NCI-H774 (cell line): ENCODE data around the gene SMAD3.

Experiments used
- DNase-seq: peaks from one replicate; lab custom pipeline; 2025; lab: John Stamatoyannopoulos, UW

The SMAD3 gene

GRCh38 chr15:67036775-67037555 lies 28.4 kb upstream of the SMAD3 start:
- DNase-seq: no peak

- no peak for DNase-seq
These were observed 27.7 kb upstream of the SMAD3 start for GRCh38 chr15:67037694-67038093.

DNA sequence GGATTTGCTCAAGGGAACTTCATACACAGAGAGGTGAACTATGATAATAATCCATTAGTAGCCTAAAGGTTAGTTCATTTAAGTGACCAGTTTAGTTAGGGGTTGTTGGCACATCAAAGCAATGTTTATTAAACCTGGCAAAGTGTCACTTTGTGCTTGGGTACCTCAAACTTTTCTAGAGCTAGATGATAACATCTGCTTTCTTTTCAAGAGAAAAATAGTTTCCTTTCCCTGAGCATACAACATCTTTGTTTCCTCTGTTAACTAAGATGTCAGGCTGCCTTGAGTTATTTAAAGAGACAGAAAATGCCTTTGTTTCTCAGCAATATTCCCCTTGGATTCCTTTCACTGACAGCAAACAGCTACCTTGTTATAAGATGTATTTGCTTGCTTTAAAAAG lies 26.7 kb upstream of the SMAD3 start:
- no peak for DNase-seq

- DNase-seq: no peak
These were observed 25.9 kb upstream of the SMAD3 start for GRCh38 chr15:67039384-67040075.

GRCh38 chr15:67040277-67040676 lies 25.1 kb upstream of the SMAD3 start:
- no peak for DNase-seq

GRCh38 chr15:67042551-67043142 lies 22.8 kb upstream of the SMAD3 start:
- DNase-seq: no peak

DNA sequence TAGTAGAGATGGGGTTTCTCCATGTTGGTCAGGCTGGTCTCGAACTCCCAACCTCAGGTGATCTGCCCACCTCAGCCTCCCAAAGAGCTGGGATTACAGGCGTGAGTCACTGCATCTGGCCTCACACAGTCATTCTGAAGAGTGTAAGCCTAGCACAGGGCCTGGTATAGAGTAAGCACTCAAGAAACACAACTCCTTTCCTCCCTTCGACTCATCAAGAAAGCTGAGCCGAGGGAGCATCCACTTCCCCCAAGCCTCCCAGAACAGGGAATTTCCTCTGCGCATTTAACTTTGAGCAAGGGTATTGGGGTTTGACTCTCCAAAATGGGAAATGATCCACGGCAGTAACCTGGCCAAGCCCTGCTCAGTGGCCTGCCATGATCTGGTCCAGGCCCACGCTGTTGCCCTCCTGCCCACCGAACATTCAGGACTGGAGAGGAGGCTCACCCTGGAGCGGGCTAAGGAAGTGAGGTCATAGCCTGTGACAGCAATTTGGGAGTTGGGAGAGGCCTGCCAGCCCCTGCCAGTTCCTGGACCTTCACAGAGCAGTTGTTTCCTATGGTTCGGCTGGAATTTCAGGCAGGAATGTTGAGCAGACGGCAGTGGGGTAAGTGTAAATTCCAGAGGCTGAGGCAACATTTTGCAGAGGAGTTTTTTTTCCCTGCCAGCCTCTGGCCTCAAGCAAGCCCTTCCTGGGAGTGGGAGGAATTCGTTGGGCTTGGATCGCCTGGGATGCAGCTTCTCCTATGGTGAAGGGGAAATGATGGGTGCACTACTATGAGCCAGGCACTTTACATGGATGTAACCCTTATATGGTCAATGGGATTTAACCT lies 21.2 kb upstream of the SMAD3 start:
- DNase-seq: no peak

DNA sequence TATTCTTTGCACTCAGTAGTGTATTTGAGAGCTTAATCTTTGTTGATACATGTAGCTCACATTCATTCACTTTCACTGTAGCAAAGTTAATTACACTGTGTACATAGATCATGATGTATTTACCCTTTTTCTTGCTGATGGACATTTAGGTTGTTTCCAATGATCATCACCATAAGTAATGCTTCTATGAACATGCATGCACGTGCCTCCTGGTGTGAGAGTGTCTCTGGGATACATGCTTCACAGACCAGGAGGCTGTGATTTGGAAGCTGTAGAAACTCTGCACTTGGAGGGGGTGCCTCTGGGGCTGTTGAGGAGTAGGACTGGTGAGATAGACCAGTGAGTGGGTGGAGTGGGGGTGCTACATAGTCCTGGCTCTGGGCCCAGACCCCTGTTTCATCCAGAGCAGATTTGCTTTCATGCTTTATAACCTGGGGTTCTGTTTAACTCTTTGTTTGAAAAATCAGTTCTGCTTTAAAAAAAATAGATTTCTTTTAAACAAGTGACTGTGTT lies 18.2 kb upstream of the SMAD3 start:
- DNase-seq: peak; percentile 34

- DNase-seq: no peak
These were observed 16.8 kb upstream of the SMAD3 start for GRCh38 chr15:67048281-67049279.

DNA sequence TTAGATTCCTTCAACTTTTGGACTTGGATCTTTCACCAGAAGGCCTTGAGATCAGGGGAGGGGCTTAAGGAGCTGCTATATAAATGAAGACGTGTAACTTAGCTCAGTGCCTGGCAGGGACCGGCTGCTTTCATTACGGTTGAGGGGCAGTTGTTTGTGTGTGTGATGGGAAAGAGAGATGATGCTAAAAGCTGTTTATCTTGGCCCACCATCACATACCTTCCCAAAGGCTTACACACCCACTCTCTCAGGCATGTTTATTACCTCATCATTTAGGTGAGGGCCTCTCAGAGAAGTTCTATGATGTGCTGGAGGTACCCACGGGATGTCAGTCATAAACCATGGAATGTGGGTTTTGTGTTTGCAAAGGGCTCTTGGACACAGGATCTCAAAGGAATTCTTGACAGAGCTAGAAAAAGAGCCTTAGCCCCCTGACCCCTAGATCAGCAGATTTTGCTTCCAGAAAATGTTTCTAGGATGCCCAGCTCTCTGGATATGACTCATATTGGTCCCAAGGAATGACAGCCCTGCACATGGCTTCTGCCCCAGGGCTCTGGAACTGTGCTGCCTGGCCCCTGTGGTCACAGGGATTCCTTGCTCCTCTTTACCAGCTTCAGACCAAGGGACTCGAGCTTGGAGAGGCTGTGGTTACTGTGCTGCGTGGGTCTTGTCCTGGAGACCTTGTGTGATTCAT lies 15.9 kb upstream of the SMAD3 start:
- DNase-seq: no peak

DNA sequence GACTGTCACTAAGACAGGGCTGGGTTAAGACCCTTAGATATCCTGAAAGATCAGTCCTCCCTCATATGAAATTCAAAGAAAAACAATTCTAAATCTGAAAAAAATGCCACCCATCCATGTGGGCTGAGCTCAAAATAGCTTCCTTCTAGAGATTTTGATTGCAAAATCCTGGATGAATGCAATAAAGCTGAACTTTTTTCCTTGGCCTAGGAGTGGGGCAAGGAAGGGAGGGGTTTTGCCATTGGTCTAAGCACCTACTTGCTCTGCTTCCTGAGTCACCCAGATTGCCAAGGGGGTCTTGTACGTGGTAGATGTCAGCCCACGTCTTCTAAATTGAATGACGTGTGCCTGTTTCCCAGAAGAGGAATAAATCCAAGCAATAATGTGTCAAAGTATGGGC lies 15.3 kb upstream of the SMAD3 start:
- no peak for DNase-seq

DNA sequence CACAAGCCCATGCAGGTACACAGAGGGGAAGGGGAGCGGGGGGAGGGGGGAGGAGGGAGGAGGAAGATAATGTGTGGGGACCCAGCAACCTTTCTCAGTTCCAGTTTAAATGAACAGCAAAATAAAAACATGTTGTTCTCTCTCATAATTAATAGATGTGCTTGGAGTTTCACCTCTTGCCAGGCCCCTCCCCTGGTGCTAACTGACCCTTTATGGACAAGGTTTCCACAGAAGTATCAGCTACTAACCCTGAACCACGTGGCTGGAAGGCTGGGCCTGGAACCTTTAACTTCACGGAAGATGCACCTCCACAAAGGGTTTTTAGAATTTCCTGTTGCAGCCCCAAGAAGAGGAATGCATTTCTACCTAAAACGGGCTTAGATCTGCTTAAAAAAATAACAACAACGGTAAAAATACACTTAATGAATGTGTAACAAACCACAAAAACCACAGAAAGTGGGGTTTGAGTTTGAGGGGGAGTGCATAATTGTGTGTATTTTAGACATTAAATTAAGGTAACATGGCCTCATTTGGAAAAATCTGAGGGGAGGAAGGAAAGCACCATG lies 14.8 kb upstream of the SMAD3 start:
- no peak for DNase-seq

GRCh38 chr15:67051088-67052045 lies 14.0 kb upstream of the SMAD3 start:
- DNase-seq: no peak

GRCh38 chr15:67054676-67055075 lies 10.7 kb upstream of the SMAD3 start:
- DNase-seq: no peak

DNA sequence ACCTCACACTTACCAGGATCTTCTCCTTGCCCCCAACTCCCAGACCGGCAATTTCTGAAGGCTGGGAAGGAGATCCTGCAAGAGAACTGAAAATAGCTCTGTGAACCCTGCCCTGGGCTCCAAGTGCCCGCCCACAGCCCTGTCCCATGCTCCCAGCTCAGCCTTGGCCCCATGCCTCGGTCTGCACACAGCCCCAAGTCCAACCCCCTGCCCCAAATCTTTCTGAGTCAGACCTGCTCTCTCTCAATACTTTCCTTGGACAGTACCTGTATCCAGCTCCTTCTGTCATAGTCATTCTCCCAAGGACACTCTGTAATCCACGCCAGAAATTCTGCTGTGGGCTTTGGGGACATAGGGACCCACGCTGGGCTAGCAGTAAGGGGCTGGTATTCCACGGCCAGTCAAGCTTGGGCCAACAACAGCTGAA lies 6.3 kb upstream of the SMAD3 start:
- no peak for DNase-seq

- no peak for DNase-seq
These were observed 3.5 kb upstream of the SMAD3 start for GRCh38 chr15:67061811-67062368.

DNA sequence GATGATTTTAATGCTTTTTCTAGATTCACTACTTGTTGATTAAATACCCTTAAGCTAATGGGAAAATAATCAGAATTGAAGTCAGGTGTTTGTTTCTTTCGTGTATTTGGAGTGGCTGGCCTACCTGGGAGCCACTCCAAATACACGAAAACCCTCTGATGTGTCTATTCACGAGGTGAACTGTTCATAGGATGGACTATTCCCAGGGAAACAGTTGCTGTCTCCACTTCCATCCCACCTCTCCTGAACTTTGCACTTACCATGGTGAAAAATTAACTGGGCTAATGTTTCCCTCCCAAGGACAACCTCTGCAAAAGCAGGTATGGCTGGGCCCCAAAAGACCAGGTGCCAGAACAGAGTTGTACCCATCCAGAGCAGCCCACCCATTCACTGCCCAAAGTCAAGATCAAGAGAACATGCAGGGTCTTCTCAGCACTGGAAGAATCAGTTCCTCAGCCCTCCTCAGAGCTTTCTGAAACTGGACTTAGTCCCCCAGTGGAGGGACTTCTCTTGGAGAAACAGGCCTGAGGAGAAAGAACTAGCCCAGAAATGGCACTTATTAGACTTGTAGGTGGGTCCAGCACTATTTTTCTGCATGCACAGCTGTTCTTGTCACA lies 2.9 kb upstream of the SMAD3 start:
- no peak for DNase-seq
